DND-41 (cell line): ENCODE data around the gene GABRG3.

Experiments
- CTCF ChIP-seq: IDR thresholded peaks from 2 replicates; pipeline ENCODE4 v1.5.1; 2012; ENCODE audit warnings: borderline replicate concordance, low read length, moderate library complexity, mild to moderate bottlenecking; ENCODE audit not compliant: poor library complexity, severe bottlenecking; ENCODE audit errors: extremely low read depth
- EZH2 ChIP-seq: IDR thresholded peaks from 3 replicates; pipeline ENCODE4 v1.6.1; 2012; ENCODE audit warnings: borderline replicate concordance, low read depth, mild to moderate bottlenecking, moderate library complexity, low read length, inconsistent platforms; ENCODE audit not compliant: severe bottlenecking

DNA sequence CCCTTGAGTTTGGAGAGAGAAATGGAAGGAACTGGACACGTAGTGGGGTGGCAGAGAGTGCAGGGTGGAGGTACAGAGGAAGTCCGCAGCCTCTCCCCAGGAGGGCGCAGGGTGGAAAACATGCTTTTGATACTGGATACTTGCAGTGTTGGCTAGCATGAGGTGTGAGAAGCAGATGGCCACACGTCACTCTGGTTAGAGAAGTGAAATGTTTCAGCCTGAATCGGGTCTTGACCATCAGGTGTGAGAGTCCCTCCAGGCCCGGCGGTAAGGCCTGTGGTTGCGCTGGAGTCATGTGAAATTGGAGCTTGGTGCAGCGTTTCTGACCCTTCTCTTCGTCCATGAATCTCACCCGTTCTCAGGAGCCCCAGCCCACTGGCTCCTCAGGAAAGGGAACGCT, 93.1 kb downstream of the GABRG3 start:
- TF ChIP-seq CTCF: no peak
- TF ChIP-seq EZH2: no peak
